ENCODE data around the gene DIPK1A.

DIPK1A gene

DNA sequence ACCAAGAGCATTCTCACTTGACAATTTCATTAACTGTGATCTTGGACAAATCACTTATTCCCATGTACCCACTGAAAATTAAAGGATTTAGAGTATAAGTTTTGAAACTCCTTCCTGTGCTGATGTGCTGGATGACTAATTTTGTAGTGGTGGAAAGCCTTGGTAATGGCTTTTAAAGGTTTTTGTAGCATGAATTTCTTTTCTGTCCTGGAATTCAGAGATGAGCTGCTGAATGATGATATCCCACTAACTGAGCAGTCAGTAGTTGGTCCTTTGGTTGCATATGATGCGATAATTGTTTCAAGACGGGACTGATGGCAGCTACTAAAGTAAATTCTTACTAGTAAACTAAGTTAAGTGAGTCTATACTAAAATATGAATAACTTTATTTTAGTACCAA is 124.2 kb downstream of the DIPK1A start:
- H3K27ac ChIP-seq (ENCODE audit: low read depth, low read length) = no peak overlapping the region
- H3K9me3 ChIP-seq (ENCODE audit: control insufficient read depth in 5 of 5, low read length in 5 of 5) = no peaks in the 10 kb centered on the region
- no peaks in the 10 kb centered on the region for H3K27me3 ChIP-seq (ENCODE audit: control insufficient read depth in 5 of 5, insufficient read depth in 4 of 5, low read length in 5 of 5)
- peaks cover 4 to 42% (median 27%) of the 10 kb centered on the region in 5 donors for H3K4me1 ChIP-seq (ENCODE audit: control insufficient read depth in 5 of 5, insufficient read depth in 5 of 5, low read length in 5 of 5)
- peaks cover 50 to 79% (median 61%) of the 10 kb centered on the region in 5 donors for H3K36me3 ChIP-seq (ENCODE audit: control insufficient read depth in 5 of 5, insufficient read depth in 5 of 5, low read length in 5 of 5)
- H3K9ac ChIP-seq (ENCODE audit: low read length in 5 of 5) = no peak overlapping the region
- H3K4me3 ChIP-seq (ENCODE audit: low read depth in 1 of 5, low read length in 5 of 5) = no peak overlapping the region

DNA sequence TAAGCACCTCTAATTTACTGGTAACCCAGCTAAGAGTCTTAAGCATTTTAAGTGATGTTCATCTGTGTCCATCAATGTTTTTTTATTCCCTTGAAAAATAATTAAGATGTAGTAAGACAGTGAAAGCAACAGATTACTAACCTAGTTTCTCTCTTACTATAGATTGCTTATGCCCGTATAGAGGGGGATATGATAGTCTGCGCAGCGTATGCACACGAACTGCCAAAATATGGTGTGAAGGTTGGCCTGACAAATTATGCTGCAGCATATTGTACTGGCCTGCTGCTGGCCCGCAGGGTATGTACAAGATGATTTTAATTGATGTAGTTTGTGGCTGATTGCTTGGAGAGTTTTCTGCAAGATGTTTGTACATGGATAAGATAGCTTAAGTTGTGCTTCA is 126.6 kb downstream of the DIPK1A start:
- Histone ChIP-seq H3K9ac (ENCODE audit: low read length in 5 of 5) (peak overlapping the region in 3 of 5 donors; percentile 7 to 98 (median 97)), H3K4me3 (ENCODE audit: low read depth in 1 of 5, low read length in 5 of 5) (no peak overlapping the region), H3K4me1 (ENCODE audit: control insufficient read depth in 5 of 5, insufficient read depth in 5 of 5, low read length in 5 of 5) (peaks cover 8 to 42% (median 30%) of the 10 kb centered on the region in 5 donors), H3K9me3 (ENCODE audit: control insufficient read depth in 5 of 5, low read length in 5 of 5) (no peaks in the 10 kb centered on the region), H3K27ac (ENCODE audit: low read depth, low read length) (peak overlapping the region; percentile 95), H3K27me3 (ENCODE audit: control insufficient read depth in 5 of 5, insufficient read depth in 4 of 5, low read length in 5 of 5) (peaks cover 0 to 3% (median 0%) of the 10 kb centered on the region in 5 donors), H3K36me3 (ENCODE audit: control insufficient read depth in 5 of 5, insufficient read depth in 5 of 5, low read length in 5 of 5) (peaks cover 34 to 56% (median 39%) of the 10 kb centered on the region in 5 donors)

DNA sequence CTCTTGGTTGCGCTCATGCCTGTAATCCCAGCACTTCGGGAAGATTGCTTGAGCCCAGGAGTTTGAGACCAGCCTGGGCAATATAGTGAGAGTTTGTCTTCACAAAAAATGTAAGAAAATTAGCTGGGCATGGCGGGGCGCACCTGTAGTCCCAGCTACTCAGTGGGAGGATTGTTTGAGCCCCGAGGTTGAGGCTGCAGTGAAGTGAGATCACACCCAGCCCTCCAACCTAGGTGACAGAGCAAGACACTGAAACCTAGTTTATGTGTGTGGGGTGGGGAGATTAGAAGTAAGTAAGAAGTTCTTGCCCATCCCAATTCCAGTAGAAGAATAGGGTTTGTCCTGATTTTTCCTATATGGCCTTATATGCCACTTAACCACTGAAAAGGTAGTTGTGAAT is 127.4 kb downstream of the DIPK1A start:
- peak overlapping the region in 4 of 5 donors; percentile 25 to 98 (median 94) for H3K4me3 ChIP-seq (ENCODE audit: low read depth in 1 of 5, low read length in 5 of 5)
- H3K4me1 ChIP-seq (ENCODE audit: control insufficient read depth in 5 of 5, insufficient read depth in 5 of 5, low read length in 5 of 5) = peaks cover 8 to 42% (median 28%) of the 10 kb centered on the region in 5 donors

DNA sequence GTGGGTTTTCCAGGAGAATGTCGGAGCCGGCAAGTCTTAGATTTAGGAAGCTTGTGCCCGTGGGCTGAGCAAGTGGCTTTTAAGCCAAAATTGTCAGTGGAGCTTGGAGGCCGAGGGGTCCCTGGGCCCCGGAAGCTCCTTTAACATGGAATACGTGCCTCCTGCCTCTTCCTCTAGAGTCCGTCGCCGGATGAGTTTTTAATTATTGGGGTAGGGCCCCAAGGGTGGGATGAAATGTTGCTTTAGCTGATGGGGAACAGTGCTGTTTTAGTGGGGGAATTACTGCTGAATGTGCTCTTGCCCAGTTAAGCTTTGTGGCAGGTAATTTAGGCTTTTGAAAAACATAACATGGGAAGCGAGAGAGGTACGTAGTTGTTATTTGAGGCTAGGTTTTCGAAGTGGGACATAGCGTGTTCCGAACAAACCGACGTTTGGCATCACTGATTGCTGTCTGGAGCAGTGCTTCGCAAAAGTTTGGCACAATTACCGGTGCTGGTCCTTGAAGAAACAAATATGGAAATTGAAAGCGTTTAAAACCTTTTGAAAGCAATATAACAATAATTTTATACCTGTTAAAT is 128.6 kb downstream of the DIPK1A start:
- peak overlapping the region; percentile 95 to 99 (median 98) for H3K9ac ChIP-seq (ENCODE audit: low read length in 5 of 5)
- H3K4me1 ChIP-seq (ENCODE audit: control insufficient read depth in 5 of 5, insufficient read depth in 5 of 5, low read length in 5 of 5) = peaks cover 8 to 35% (median 28%) of the 10 kb centered on the region in 5 donors
- H3K36me3 ChIP-seq (ENCODE audit: control insufficient read depth in 5 of 5, insufficient read depth in 5 of 5, low read length in 5 of 5) = peaks cover 18 to 40% (median 32%) of the 10 kb centered on the region in 5 donors
- H3K4me3 ChIP-seq (ENCODE audit: low read depth in 1 of 5, low read length in 5 of 5) = peak overlapping the region; percentile 90 to 100 (median 98)
- no peaks in the 10 kb centered on the region for H3K9me3 ChIP-seq (ENCODE audit: control insufficient read depth in 5 of 5, low read length in 5 of 5)
- H3K27me3 ChIP-seq (ENCODE audit: control insufficient read depth in 5 of 5, insufficient read depth in 4 of 5, low read length in 5 of 5) = peaks cover 0 to 3% (median 0%) of the 10 kb centered on the region in 5 donors
- H3K27ac ChIP-seq (ENCODE audit: low read depth, low read length) = peak overlapping the region; percentile 95

More for the DNA sequence above, 127.4 kb downstream of the DIPK1A start:
- peak overlapping the region; percentile 95 to 99 (median 98) for H3K9ac ChIP-seq (ENCODE audit: low read length in 5 of 5)
- H3K27me3 ChIP-seq (ENCODE audit: control insufficient read depth in 5 of 5, insufficient read depth in 4 of 5, low read length in 5 of 5) = peaks cover 0 to 3% (median 0%) of the 10 kb centered on the region in 5 donors
- peaks cover 29 to 50% (median 38%) of the 10 kb centered on the region in 5 donors for H3K36me3 ChIP-seq (ENCODE audit: control insufficient read depth in 5 of 5, insufficient read depth in 5 of 5, low read length in 5 of 5)
- H3K27ac ChIP-seq (ENCODE audit: low read depth, low read length) = peak overlapping the region; percentile 95
- no peaks in the 10 kb centered on the region for H3K9me3 ChIP-seq (ENCODE audit: control insufficient read depth in 5 of 5, low read length in 5 of 5)

DNA sequence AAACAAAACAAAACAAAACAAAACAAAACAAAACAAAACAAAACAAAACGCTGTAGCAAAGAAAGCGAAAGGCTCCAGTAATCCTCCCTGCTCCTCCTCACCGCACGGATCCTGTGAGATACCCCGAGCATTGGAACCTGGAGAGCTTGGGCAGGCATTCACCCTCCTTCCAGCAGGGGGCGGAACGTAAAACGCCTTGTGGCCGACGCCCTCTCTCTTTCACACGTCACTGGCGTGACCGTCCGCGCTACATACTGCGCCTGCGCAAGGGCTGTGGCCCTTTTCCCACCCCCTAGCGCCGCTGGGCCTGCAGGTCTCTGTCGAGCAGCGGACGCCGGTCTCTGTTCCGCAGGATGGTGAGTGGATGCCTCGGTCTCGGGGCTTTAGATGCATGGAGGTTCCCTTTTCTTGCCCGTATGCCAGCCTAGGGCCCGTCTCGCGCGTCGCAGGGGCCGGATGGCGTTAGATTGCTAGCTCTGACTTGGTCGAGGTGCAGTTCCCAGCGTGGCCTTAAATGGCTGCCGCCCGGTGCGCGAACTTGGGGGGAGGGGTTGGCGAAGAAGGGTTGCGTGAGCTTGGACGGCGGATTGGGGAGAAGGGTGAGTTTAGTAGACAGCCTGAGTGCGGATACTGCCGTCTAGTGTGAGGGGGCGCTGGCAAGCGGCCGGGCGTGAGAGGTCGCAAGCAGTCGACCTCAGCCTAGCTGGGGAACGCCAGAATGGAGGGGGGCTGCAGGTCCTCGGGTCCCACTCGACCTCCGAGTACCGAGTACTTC is 129.3 kb downstream of the DIPK1A start, which contains the start of gene RPL5:
TSS of gene RPL5 (plus strand) at position 279 of the 775 bp plus-strand sequence. CDS start at position 354, 75 bp downstream.
- peaks cover 0 to 3% (median 0%) of the 10 kb centered on the region in 5 donors for H3K27me3 ChIP-seq (ENCODE audit: control insufficient read depth in 5 of 5, insufficient read depth in 4 of 5, low read length in 5 of 5)
- peak within 1 kb of the TSS; percentile 95 to 99 (median 98) for H3K9ac ChIP-seq (ENCODE audit: low read length in 5 of 5)
- H3K36me3 ChIP-seq (ENCODE audit: control insufficient read depth in 5 of 5, insufficient read depth in 5 of 5, low read length in 5 of 5) = peaks cover 11 to 33% (median 25%) of the 10 kb centered on the region in 5 donors
- H3K9me3 ChIP-seq (ENCODE audit: control insufficient read depth in 5 of 5, low read length in 5 of 5) = no peaks in the 10 kb centered on the region
- H3K27ac ChIP-seq (ENCODE audit: low read depth, low read length) = peak within 1 kb of the TSS; percentile 95
- H3K4me1 ChIP-seq (ENCODE audit: control insufficient read depth in 5 of 5, insufficient read depth in 5 of 5, low read length in 5 of 5) = peaks cover 8 to 35% (median 28%) of the 10 kb centered on the region in 5 donors
- peak within 1 kb of the TSS; percentile 90 to 100 (median 98) for H3K4me3 ChIP-seq (ENCODE audit: low read depth in 1 of 5, low read length in 5 of 5)

DNA sequence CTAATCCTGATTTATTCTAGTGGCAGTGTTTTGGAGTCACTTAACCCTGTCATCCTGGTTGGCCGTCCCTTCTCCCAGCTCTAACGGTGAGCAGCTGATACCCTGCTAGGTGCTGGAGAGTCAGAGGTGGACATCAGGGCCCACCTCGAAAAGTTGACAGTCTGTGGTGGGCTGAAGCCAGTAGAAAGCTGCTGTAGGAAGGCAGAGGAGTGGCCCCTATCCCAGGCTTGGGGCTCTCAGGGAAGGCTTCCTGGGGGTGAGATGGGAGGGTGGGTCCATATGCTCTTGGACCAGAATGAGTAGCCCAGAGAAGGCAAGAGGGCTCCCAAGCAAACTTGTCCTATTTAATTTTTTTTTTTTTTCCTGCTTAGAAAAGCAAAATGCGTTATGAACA is 129.9 kb downstream of the DIPK1A start:
- H3K4me3 ChIP-seq (ENCODE audit: low read depth in 1 of 5, low read length in 5 of 5) = peak overlapping the region; percentile 90 to 100 (median 98)
- peak overlapping the region in 3 of 5 donors; percentile 4 to 99 (median 40) for H3K9ac ChIP-seq (ENCODE audit: low read length in 5 of 5)

DNA sequence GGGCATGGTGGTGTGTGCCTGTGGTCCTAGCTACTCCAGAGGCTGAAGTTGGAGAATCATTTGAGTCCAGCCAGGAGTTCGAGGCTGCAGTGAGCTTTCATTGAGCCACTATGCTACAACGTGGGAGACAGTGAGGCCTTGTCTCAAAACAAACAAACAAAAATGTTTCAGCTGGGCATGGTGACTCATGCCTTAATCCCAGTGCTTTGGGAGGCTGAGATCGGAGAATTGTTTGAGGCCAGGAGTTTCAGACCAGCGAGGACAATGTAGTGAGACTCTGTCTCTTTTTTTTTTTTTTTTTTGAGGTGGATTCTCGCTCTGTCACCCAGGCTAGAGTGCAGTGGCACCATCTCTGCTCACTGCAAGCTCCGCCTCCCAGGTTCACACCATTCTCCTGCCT is 134.5 kb downstream of the DIPK1A start:
- Histone ChIP-seq H3K36me3 (ENCODE audit: control insufficient read depth in 5 of 5, insufficient read depth in 5 of 5, low read length in 5 of 5) (no peaks in the 10 kb centered on the region), H3K27ac (ENCODE audit: low read depth, low read length) (no peak overlapping the region), H3K27me3 (ENCODE audit: control insufficient read depth in 5 of 5, insufficient read depth in 4 of 5, low read length in 5 of 5) (peaks cover 0 to under 1% (median 0%) of the 10 kb centered on the region in 5 donors), H3K9ac (ENCODE audit: low read length in 5 of 5) (no peak overlapping the region), H3K9me3 (ENCODE audit: control insufficient read depth in 5 of 5, low read length in 5 of 5) (no peaks in the 10 kb centered on the region), H3K4me1 (ENCODE audit: control insufficient read depth in 5 of 5, insufficient read depth in 5 of 5, low read length in 5 of 5) (peaks cover 0 to 6% (median 3%) of the 10 kb centered on the region in 5 donors), H3K4me3 (ENCODE audit: low read depth in 1 of 5, low read length in 5 of 5) (no peak overlapping the region)

More for the DNA sequence above, 129.9 kb downstream of the DIPK1A start:
- Histone ChIP-seq H3K4me1 (ENCODE audit: control insufficient read depth in 5 of 5, insufficient read depth in 5 of 5, low read length in 5 of 5) (peaks cover 8 to 31% (median 28%) of the 10 kb centered on the region in 5 donors), H3K27me3 (ENCODE audit: control insufficient read depth in 5 of 5, insufficient read depth in 4 of 5, low read length in 5 of 5) (peaks cover 0 to 3% (median 0%) of the 10 kb centered on the region in 5 donors), H3K27ac (ENCODE audit: low read depth, low read length) (peak overlapping the region; percentile 95), H3K36me3 (ENCODE audit: control insufficient read depth in 5 of 5, insufficient read depth in 5 of 5, low read length in 5 of 5) (peaks cover 7 to 28% (median 20%) of the 10 kb centered on the region in 5 donors), H3K9me3 (ENCODE audit: control insufficient read depth in 5 of 5, low read length in 5 of 5) (no peaks in the 10 kb centered on the region)

DNA sequence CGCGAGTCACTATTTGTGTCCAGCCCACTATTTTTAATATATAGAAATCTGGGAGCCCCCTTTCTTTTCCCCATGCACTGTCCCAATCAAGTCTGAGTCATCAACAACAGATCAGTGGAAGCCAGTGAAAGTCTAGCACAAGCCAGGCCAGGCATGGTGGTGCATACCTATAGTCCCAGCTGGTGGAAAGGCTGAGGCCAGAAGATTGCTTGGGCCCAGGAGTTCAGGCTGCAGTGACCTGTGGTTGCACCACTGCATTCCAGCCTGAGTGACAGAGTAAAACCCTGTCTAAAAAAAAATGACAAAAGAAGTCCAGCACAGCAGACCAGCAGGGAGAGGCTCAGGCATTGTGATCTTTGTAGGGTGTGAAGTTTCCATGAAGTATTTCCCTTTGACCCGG is 138.4 kb downstream of the DIPK1A start:
- Histone ChIP-seq H3K4me1 (ENCODE audit: control insufficient read depth in 5 of 5, insufficient read depth in 5 of 5, low read length in 5 of 5) (no peaks in the 10 kb centered on the region), H3K4me3 (ENCODE audit: low read depth in 1 of 5, low read length in 5 of 5) (no peak overlapping the region), H3K9ac (ENCODE audit: low read length in 5 of 5) (peak overlapping the region in 1 of 5 donors; percentile 20), H3K9me3 (ENCODE audit: control insufficient read depth in 5 of 5, low read length in 5 of 5) (no peaks in the 10 kb centered on the region), H3K27ac (ENCODE audit: low read depth, low read length) (no peak overlapping the region), H3K27me3 (ENCODE audit: control insufficient read depth in 5 of 5, insufficient read depth in 4 of 5, low read length in 5 of 5) (no peaks in the 10 kb centered on the region), H3K36me3 (ENCODE audit: control insufficient read depth in 5 of 5, insufficient read depth in 5 of 5, low read length in 5 of 5) (no peaks in the 10 kb centered on the region)

DNA sequence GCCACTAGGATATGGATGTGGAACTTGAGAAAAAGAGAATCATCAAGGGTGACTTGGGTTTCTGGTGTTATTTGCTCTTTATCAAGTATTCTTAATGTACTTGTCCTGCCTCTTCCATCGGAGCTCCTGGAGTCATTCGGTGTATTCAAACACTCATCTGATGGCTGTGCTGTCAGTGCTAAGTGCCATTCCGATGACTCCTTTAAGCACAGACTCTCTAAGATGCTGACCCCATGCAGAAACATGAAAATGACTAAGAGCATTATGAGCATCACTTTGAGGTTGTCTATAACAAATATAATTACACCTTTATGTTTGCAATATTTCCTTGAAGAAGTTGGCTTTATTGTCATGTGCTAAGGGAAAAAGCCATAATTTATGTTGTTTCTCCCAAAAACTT is 140.7 kb downstream of the DIPK1A start:
- H3K4me1 ChIP-seq (ENCODE audit: control insufficient read depth in 5 of 5, insufficient read depth in 5 of 5, low read length in 5 of 5) = no peaks in the 10 kb centered on the region
- H3K9ac ChIP-seq (ENCODE audit: low read length in 5 of 5) = no peak overlapping the region
- H3K27ac ChIP-seq (ENCODE audit: low read depth, low read length) = no peak overlapping the region
- H3K4me3 ChIP-seq (ENCODE audit: low read depth in 1 of 5, low read length in 5 of 5) = no peak overlapping the region
- H3K36me3 ChIP-seq (ENCODE audit: control insufficient read depth in 5 of 5, insufficient read depth in 5 of 5, low read length in 5 of 5) = no peaks in the 10 kb centered on the region
- H3K9me3 ChIP-seq (ENCODE audit: control insufficient read depth in 5 of 5, low read length in 5 of 5) = no peaks in the 10 kb centered on the region
- H3K27me3 ChIP-seq (ENCODE audit: control insufficient read depth in 5 of 5, insufficient read depth in 4 of 5, low read length in 5 of 5) = no peaks in the 10 kb centered on the region

DNA sequence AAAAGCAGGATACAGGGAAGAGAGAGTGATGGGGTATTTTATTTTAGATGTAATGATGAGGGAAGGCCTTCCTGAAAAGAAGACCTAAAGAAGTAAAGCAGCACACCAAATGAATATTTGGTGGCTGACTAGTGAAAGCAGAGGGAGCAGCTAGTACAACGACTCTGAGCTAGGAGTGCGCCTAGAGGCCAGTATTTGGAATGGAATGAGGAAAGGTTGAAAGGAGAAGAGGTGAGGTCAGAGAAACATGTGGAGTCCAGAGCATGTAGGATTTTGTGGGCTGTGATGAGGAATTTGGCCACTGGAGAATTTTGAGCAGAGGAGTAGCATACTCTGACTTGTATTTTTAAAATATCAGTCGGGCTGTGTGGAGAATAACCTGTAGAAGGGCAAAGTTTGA is 141.2 kb downstream of the DIPK1A start:
- Histone ChIP-seq H3K27ac (ENCODE audit: low read depth, low read length) (no peak overlapping the region), H3K36me3 (ENCODE audit: control insufficient read depth in 5 of 5, insufficient read depth in 5 of 5, low read length in 5 of 5) (no peaks in the 10 kb centered on the region), H3K4me1 (ENCODE audit: control insufficient read depth in 5 of 5, insufficient read depth in 5 of 5, low read length in 5 of 5) (no peaks in the 10 kb centered on the region), H3K9ac (ENCODE audit: low read length in 5 of 5) (no peak overlapping the region), H3K4me3 (ENCODE audit: low read depth in 1 of 5, low read length in 5 of 5) (no peak overlapping the region), H3K9me3 (ENCODE audit: control insufficient read depth in 5 of 5, low read length in 5 of 5) (no peaks in the 10 kb centered on the region), H3K27me3 (ENCODE audit: control insufficient read depth in 5 of 5, insufficient read depth in 4 of 5, low read length in 5 of 5) (no peaks in the 10 kb centered on the region)

Data from subcutaneous abdominal adipose tissue (tissue), 5 donors.